Cardiac fibroblast (primary cell): Measurements from ENCODE around the gene CBFA2T3.

Experiments
- DNase-seq, 2 donors: peaks; one replicate each; pipeline versions ENCODE4 v3.0.0 to v3.0.0-alpha.2; 2010; ENCODE audit warnings: low read depth in 2 of 2
- H3K4me3 ChIP-seq, 2 donors: replicated peaks in 1 of 2; 1 replicate in 1 of 2; 2 replicates in 1 of 2; pipeline ENCODE4 v1.5.1; 2011; ENCODE audit warnings: low read depth in 2 of 2, low read length in 2 of 2, mild to moderate bottlenecking in 2 of 2, moderate library complexity in 1 of 2
- CTCF ChIP-seq: IDR thresholded peaks from one replicate; pipeline ENCODE4 v1.5.1; 2011; ENCODE audit warnings: low read depth, mild to moderate bottlenecking, low read length, inconsistent platforms

The CBFA2T3 gene

GRCh38 chr16:88964636-88965035, 12.4 kb downstream of the CBFA2T3 start:
- DNase-seq: no peak
- TF ChIP-seq CTCF: no peak
- H3K4me3 ChIP-seq: no peak overlapping the region

DNA sequence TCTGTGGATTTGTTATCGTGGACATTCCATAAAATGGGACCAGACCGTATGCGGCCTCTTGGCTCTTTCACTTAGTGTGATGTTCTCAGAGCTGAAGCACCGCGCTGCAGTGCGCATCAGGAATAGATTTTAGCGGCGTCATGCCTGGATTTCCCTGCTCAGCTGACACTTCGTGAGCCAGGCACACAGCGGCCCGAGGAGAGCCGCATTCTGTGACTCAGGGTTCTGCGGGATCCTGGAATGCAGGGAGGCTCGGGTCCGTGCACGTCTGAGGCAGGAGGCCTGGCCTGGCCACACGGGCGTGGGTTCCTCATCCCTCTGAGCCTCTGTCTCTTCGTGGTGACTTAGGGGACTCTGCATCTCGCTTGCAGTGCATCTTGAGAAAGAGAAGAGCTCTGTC, 13.4 kb downstream of the CBFA2T3 start:
- no peak for DNase-seq
- TF ChIP-seq CTCF: no peak
- no peak overlapping the region for H3K4me3 ChIP-seq

GRCh38 chr16:88962478-88963152, 14.4 kb downstream of the CBFA2T3 start:
- TF ChIP-seq CTCF: no peak
- no peak for DNase-seq
- no peak overlapping the region for H3K4me3 ChIP-seq

- no peak for DNase-seq
- TF ChIP-seq CTCF: no peak
- no peak overlapping the region for H3K4me3 ChIP-seq
These were observed 16.0 kb downstream of the CBFA2T3 start for GRCh38 chr16:88961011-88961410.

DNA sequence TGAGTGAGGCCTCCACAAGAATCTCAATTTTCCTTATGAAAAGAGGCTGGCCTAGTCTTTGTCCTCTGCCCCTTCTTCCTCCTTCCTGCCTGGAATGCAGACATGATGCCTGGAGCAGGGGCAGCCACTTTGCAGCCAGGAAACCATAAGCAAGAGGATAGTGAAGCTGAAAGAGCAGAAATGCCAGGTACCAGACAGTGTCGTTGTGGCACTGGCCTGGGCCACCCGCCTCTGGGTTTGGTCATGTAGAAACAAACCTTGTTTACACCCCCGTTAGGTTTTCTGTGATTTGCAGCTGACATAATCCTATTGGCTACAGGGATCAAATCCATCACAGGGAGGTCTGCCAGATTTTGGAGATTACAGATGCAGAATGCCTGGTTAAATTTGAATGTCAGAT, 16.5 kb downstream of the CBFA2T3 start:
- no peak for DNase-seq
- H3K4me3 ChIP-seq: no peak overlapping the region
- TF ChIP-seq CTCF: no peak

DNA sequence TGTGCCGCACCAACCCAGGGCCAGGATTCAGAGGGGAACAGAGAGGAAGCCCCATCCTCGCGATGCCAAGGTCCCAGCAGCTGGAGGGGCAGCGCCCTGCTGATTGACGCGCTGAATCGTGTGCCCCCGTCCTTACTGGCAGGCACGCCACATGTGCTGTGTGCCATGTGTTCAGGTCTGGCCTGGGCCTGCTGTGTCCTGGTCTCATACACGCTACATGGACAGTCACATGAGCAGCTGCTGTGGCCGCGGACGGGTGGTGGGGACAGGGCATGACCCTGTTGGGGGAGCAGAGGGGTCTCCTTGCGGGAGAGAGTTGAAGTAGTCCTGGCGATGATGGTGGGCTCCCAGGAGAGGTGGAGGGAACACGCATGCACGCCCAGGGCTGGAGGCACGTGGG, 18.0 kb downstream of the CBFA2T3 start:
- no peak overlapping the region for H3K4me3 ChIP-seq
- DNase-seq: no peak
- TF ChIP-seq CTCF: no peak
